Testis (tissue), 2 donors: ENCODE results near the gene ERG28.

ENCODE experiments used
- POLR2A ChIP-seq: fragments of 450-650 bp; IDR thresholded peaks from one replicate; pipeline ENCODE4 v1.6.1; 2017; ENCODE audit warnings: antibody characterized with exemption, mild to moderate bottlenecking, moderate library complexity
- TF ChIP-seq, protein P1 (sequence below), 3 experiments: fragments of 450-650 bp in 2 of 3; fragments of 200-600 bp in 1 of 3; sonication (generic) in 1 of 3; IDR thresholded peaks; one replicate each; pipeline ENCODE4 v1.5.1; 2016 to 2019; ENCODE audit warnings: antibody characterized with exemption in 3 of 3, mild to moderate bottlenecking in 2 of 3, moderate library complexity in 1 of 3

- TF ChIP-seq, protein P1, sequence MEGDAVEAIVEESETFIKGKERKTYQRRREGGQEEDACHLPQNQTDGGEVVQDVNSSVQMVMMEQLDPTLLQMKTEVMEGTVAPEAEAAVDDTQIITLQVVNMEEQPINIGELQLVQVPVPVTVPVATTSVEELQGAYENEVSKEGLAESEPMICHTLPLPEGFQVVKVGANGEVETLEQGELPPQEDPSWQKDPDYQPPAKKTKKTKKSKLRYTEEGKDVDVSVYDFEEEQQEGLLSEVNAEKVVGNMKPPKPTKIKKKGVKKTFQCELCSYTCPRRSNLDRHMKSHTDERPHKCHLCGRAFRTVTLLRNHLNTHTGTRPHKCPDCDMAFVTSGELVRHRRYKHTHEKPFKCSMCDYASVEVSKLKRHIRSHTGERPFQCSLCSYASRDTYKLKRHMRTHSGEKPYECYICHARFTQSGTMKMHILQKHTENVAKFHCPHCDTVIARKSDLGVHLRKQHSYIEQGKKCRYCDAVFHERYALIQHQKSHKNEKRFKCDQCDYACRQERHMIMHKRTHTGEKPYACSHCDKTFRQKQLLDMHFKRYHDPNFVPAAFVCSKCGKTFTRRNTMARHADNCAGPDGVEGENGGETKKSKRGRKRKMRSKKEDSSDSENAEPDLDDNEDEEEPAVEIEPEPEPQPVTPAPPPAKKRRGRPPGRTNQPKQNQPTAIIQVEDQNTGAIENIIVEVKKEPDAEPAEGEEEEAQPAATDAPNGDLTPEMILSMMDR (IDR thresholded peaks at IDR 0.05), result no peak
- no peak for TF ChIP-seq POLR2A
Measured at GRCh38 chr14:75697386-75697785, 36.7 kb upstream of the ERG28 start.
